GM21381 (cell line): Measurements from ENCODE around the gene SCD5.
"Not testable (repeated sequence)": the region's sequence is repeated elsewhere in the genome, so short reads cannot be mapped to it uniquely, and the experiment has no call there.

Source experiments
- ATAC-seq: cut with Tn5 transposase; IDR thresholded peaks from one replicate; pipeline ENCODE4 v1.9.1; 2021; ENCODE audit warnings: mild to moderate bottlenecking, moderate library complexity; ENCODE audit not compliant: unreplicated experiment

Gene SCD5

DNA sequence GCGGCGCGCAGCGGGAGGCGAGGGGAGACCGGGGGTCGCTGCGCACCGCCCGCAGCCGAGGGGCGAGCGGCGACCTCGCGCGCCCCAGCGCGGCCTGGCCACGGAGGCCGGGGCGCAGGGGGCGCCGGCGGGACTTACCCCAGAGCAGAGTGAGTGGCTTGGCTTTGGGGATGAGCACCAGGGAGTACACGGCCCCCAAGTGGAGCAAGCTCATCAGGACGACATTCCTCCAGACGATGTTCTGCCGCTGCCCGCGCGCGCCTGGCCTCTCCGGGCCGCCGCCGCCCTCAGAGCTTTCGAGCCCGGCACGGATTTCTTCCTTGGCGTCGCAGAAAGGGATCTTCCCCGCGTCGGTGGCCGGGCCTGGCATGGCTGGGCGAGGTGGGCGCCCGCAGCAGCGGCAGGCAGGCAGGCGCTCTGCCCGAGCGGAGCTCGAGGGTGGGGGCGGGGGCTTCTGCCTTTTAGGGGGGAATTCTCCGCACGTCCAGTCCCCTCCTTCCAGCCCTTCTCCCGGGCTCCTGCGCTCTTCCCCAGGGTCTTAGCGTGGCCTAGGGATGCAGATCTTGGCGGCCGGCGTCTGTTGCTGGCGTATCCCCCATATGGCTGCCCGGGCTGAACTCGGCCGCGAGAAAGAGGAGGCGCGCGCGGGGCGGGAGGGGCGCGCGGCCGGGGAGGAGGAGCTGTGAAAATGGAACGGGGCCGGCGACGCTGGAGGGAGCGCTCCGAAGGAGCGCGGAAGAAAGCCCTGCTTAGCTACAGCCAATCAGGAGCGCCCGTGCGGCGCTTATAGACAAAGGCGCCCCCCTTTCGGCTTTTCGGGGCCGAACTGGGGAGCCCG, at the start of gene SCD5:
SCD5 (minus strand) TSS at position 629 of the 838 bp plus-strand sequence; CDS start at position 370, 259 bp downstream.
- peak; percentile 84 for ATAC-seq

DNA sequence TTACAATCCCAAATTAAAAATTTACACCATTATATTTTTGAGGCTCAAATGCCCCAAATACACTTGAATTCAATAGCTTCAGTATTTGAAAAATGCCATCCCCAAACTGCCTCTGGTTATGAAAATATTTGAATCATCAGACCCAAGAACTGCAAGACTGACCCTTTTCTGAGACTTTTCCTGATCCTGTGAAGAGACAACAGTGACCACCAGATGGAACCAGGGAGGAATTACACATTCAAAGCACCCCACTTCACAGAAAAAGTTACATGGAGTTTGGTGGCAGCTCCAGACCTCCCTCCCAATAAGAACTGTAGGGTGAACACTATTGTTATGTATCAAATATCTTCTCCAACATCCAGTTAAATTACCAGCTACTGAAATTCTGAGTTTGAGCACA, 44.0 kb upstream of the SCD5 start:
- ATAC-seq = no peak

DNA sequence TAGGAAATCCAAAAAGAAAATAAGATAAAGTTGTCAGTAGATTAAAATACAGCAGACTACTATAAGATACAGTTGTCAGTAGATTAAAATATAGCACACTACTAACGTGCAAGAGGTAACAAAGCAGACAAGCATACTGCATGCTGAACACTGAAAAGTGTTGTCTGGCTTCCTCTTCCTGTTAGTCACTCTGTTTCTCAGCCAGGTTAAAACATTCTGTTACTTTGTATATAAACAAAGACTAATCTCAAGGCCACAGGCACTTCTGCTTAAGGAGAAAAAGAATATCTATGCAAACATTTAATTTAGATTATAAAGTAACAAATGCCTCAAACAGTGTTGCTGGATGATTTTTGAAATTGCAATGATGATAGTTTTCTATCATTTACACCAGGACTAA, 41.0 kb upstream of the SCD5 start:
- no peak for ATAC-seq

DNA sequence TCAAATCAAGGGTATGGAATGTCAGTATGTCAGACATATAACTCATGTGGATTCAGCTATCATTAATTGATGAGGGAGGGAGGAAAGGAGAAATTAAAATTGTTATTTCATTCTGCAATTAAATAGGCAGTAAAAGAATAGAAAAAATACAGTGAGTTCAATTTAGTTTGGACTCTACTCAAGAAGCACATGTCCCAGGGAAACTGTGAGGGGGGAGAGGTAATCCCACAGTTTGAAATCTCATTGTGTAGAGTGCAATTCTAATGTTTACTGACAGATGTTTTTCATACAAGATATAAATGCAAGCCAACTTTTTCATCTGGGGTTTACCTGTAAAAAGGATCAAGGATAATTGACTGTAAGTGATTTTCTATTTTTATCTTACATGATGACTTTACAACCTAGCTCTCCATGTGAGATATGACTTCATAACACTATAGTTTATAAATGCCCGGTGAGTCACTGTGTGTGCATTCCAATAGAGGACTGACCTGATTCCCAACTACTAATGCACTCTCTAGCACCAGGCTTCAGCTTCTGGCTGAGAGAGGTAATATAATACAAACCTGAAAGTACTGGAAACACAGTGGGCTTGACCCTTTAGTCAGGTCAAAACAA, 35.2 kb upstream of the SCD5 start:
- ATAC-seq = no peak

DNA sequence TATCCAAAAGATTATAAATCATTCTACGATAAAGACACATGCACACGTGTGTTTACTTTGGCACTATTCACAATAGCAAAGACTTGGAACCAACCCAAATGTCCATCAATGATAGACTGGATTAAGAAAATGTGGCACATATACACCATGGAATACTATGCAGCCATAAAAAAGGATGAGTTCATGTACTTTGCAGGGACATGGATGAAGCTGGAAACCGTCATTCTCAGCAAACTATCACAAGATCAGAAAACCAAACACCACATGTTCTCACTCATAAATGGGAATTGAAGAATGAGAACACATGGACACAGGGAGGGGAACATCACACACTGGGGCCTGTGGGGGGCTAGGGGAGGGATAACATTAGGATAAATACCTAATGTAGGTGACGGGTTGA, 34.5 kb upstream of the SCD5 start:
- ATAC-seq = not testable (repeated sequence)

DNA sequence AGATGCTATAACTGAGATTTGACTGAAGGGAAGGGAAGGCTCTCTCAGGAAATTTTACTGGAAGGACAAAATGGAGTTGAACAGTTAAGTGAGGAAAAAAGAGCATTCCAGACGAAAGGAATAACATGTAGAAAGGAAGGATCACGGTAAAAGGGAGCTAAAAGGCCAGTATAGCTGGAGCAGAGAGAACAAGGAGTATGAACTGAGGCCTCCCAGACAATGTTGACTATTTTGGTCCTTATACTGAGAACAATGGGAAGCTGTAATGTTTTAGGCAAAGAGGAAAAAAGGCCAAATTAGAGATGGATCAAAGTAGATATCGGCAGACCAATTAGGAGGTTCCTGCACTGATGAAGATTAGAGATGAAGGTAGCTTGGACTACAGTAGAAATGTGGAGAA, 26.8 kb upstream of the SCD5 start:
- no peak for ATAC-seq

DNA sequence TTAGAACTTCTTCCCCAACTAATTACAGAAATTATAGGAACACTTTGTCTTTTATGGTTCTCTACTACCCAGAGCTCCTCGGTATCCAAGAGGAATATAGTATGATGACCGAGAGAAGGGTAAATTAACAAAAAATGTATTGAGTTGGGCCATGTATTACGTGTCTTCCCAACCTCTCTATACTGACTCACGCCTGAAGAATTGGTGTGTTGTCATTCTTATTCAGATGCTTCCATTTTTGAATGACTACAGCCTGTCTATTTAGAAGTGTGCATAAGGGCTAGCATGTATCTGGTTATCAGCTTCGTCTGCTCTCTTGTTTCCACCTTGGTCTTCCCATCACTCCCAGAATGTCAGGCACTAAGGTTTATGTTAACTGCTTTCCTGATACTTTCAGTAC, 24.5 kb upstream of the SCD5 start:
- no peak for ATAC-seq

DNA sequence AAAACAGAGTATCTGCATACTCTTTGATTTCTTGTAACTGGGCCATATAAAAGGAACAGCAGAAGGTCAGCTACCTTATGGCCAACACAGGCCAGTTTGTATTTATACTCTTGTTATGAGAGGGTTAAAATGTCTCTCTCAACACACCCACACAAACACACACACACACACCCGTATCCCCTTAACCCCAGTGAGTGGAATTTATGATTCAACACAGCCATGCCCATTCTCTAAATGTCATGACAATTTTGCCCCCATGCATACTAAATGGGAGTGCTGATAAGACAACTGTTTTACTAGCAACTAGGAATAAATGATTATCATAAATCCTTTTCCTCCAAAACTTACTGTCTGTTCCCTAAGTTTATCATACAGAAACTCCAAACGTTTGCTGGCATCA, 22.1 kb upstream of the SCD5 start:
- ATAC-seq = no peak

DNA sequence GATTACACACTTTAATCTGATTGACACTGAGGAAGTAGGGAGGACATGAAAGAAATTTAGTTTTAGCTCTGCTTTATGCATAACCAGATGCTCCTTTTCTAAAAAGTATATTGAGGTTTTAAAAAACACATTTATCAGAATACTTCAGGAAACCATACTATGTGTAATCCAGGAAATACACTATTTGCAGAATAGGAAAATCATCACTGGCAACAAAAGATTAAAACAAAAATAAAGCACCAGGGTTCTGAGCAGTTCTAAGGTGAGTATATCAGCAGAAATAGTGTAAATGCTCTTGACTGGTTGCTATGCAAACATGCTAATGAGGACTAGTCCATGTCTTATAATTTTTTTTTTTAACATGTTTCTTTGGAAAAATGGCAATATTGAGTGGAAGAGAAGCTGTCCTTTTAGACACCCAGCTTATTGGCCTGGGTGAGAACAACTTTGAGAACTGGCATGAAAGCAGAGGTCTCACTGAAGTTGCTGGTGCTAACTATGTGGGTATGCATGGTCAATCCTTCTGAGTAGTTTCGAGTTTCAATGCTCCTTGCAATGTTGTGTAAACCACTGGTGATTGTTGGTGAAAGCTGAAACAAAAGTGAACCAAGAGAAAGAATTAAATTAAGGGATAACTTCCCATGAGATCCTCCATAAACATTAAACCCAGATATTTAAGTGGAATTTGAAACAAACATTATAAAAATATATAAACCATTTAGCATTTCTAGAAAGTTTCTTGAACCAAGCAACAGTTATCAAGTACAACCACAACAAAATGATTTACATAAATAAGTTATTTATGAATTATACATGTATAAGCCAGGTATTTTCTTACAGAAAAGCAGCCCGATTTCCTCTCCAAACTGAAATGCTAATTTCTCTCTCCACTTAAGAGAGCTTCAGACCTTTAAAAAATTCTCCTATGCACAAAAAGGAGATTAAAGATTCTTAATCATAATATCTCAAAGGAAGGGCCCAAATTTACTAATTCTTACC, 20.4 kb upstream of the SCD5 start:
- ATAC-seq = peak; percentile 88

DNA sequence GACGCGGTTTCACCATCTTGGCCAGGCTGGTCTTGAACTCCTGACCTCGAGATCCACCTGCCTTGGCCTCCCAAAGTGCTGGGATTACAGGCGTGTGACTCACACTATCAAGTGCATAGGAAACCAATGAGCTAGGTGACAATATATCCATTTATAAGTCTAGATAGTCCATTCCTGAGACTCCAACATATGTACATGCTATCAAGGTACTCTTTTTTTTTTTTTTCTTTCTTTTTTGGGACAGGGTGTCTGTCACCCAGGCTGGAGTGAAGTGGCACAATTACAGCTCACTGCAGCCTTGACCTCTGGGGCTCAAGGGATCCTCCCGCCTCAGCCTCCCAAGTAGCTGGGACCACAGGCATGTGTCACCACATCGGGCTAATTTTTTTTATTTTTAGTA, 18.3 kb upstream of the SCD5 start:
- ATAC-seq = not testable (repeated sequence)

DNA sequence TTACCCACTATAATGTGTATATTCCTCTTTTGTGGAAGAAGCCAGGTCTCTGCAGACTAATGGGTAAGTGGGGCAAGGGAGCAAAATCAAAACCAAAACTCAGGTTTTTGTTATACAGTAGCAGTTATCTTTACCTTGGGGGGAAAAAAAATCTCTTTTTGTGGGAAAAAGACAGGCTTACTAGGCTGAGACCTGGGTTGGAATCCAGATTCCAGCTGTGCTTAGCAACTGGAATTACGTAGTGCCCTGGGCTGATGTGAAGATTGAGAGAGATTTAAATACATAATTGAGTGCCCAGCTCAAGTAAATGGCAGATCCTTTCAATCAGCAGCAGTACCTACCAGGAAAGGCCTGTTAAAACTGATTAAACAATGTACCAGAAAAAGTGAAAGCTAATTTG, 15.4 kb upstream of the SCD5 start:
- ATAC-seq = no peak

DNA sequence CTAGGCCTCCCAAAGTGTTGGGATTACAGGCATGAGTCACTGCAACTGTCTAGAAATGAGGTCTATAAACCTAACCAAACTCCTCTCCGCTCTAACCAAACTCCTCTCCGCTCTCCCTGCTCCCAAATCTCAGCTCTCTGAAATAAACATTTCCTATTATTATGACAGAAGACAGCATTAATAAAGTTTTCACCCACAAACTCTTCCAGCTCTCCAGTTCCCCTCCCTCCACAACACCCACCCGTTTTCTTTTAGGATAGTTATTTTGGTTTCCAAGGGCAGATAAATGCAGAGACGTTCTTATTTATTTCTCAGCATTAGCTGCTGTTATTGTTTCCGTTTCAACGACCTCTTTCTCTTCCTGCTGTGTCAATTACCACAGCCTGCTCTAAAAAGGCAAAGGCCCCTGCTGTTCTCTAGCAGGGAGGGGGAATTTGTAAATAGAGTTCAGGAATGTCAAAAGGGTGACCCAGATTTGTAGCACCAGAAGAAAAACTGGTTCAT, 13.3 kb upstream of the SCD5 start:
- no peak for ATAC-seq

DNA sequence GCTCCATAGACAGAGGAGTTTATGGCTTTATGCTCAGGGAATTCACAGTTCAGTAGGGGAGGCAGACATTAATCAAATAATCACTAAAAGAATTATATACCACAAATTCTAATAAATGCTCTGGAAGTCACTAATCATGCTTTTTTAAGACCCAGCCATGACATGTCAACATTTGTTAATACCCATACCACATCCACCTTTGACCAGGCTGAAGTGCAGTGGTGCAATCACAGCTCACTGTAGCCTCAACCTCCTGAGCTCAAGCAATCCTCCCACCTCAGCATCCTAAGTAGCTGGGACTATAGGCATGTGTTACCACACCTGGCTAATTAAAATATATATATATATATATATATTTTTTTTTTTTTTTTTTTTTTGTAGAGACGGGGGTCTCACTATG, 12.8 kb upstream of the SCD5 start:
- no peak for ATAC-seq

DNA sequence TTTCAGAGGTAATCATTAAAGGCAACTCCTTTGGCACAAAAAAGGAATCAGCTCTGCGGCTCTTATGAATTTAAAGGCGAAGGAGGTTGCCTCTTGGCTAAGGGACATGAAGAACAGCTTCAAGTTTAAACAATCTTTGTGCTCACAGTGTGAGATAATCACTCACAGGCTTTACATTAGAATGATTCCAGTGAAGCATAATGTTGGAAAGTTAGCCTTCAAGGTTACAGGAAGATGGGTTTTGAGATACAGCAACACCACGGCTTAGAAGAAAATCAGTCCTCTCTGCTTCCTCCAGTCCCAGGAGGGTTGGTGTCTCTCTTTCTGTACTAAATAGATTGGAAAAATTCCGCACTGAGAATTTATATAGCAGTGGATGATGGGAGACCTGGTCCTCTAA, 11.6 kb upstream of the SCD5 start:
- ATAC-seq = no peak

DNA sequence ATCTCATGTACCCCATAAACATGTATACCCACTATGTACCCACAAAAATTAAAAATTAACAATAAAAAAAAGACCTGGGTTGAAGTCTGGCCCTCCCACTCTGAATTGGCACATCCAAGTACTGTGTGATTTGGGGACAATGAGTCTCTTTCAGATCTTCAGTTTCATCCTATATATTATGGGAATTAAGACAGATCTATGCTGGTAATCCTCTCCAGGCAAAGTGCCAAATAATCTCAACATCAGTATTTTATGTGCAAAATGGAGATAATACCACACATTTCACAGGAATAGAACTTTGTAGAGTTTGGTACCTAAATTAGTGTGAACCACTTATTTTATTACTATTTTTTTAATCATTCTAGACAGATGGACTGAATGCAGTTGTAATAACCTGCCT, 11.0 kb upstream of the SCD5 start:
- no peak for ATAC-seq

DNA sequence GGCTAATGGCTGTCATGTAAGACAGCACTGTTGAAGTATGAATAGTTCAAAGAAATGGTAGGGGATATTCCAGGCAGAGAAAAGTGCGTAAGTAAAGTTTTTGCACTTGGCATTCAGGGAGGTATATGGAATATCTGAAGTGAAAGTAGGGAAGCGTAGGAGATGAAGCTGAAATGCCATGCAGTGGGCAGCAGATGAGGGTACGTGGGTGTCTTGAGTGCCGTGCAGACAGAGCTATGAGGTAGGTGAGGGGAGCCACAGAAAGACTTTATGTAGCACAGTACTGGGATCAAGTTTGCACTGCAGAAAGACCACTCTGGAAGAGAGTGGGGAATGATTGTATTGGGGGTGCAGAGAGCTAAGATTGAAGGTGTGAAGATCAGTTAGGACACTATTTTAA, 5.2 kb upstream of the SCD5 start:
- no peak for ATAC-seq

DNA sequence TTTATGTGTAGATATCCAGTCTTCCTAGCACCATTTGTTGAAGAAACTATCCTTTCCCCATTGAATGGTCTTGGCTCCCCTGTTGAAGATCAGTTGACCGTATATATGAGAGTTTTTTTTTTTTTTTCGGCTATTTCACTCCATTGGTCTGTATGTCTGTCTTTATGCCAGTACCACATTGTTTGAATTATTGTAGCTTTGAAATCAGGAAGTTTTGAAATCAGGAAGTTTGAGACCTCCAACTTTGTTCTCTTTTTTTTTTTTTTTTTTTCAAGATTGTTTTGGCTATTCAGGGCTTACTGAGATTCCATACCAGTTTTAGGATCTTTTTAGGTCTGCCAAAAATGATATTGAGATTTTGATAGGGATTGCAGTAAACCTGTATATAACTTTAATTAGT, 4.3 kb upstream of the SCD5 start:
- no peak for ATAC-seq

DNA sequence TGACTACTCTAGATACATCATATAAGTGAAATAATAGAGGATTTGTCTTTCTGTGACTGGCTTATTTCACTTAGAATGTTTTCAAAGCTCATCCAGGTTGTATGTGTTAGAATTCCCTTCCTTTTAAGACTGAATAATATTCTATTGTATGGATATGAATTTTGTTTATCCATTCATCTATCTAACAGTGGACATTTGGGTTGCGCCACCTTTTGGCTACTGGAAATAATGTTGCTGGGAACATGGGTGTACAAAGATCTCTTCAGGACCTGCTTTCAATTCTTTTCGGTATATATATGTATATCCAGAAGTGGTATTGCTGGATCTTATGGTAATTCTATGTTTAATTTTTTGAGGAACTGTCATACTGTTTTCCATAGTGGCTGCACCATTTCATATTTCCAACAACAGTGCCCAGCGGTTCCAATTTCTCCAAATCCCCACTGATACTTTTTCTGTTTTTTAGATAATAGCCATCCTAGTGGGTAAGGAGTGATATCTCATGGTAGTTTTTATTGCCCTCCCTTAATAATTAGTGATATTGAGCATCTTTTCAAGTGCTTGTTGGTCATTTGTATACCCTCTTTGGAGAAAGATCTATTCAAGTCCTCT, 3.4 kb upstream of the SCD5 start:
- ATAC-seq = no peak

DNA sequence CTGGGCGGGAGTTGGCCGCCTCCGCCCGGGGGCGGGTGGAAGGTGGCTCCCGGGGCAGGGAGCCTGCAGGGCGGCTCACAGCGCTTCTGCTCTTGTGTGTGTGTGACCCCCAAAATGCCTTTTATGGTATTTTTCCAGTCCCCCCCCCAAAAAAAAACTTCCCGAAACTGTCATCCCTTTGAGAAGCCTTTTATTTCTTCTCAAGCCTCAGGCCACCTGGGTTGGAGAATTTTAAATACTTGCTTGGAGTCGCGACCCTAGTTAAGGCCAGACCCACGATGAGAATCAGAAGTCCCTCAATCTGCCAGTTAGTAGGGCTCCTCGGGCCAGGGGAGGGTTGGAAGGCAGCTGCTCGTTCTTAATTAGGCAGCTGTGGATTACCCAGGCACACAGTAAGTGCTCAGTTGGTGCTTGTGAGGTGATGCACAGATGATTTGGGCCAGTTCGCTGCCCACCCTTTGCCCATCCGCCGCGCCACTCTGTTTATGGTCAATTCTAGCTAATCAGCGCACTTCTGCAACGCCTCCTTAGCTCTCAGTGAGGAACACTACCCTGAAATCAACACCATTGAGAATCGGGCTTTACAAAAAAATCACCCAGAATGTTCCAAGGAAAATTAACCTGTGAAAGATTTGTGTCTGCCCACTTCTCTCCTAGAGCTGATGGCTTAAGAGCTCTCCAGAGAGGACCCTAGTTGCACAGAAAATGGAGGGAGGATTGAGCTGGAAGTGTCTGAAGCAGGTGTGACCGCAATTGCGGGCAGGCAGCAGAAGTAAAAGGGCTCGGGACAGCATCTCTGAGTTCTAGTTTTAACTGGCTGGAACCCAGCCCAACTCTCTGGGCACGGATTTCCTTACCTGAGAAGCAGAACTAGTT, 648 bp upstream of the SCD5 start:
- no peak for ATAC-seq
